CD4-positive, CD25-positive, alpha-beta regulatory T cell (primary cell): Measurements from ENCODE around the gene FCHSD2. TPM values are rescaled to one million over a fixed set of nuclear protein-coding genes. Genes with fewer than 3 reads are reported as not detected.
A peak's percentile ranks its signal among the peaks of the same experiment; 100 is the strongest.

Experiments
- ATAC-seq, 2 donors: fragments of 150-1000 bp; cut with Tn5 transposase; one replicate each; pipeline ENCODE4 v1.10.0; 2021; ENCODE audit warnings: low read depth in 2 of 2, moderate number of reproducible peaks in 2 of 2, moderate library complexity in 1 of 2
- DNase-seq, 3 donors: peaks; one replicate each; pipeline versions ENCODE4 v3.0.0 to v3.0.0-alpha.2; 2012 to 2022; ENCODE audit warnings: mixed read lengths in 1 of 3
- H3K27ac ChIP-seq: one replicate; pipeline ENCODE4 v1.7.0; 2013; ENCODE audit warnings: mild to moderate bottlenecking, low read length; ENCODE audit not compliant: insufficient read depth, poor library complexity, severe bottlenecking
- H3K27me3 ChIP-seq: one replicate; pipeline ENCODE4 v1.7.0; 2013; ENCODE audit warnings: low read length; ENCODE audit not compliant: control insufficient read depth, insufficient read depth
- H3K36me3 ChIP-seq: one replicate; pipeline ENCODE4 v1.7.0; 2013; ENCODE audit warnings: mild to moderate bottlenecking, low read length, moderate library complexity; ENCODE audit not compliant: control insufficient read depth, insufficient read depth
- H3K4me1 ChIP-seq: 2 replicates; pipeline ENCODE4 v1.7.0; 2013; ENCODE audit warnings: mild to moderate bottlenecking, low read length; ENCODE audit not compliant: insufficient read depth, control insufficient read depth, poor library complexity, severe bottlenecking
- H3K4me3 ChIP-seq: one replicate; pipeline ENCODE4 v1.7.0; 2013; ENCODE audit warnings: low read depth, mild to moderate bottlenecking, low read length, moderate library complexity
- H3K9me3 ChIP-seq, 2 experiments: 1 replicate in 1 of 2; 2 replicates in 1 of 2; pipeline ENCODE4 v1.7.0; 2013; ENCODE audit warnings: low read length in 2 of 2, mild to moderate bottlenecking in 1 of 2, moderate library complexity in 1 of 2; ENCODE audit not compliant: control insufficient read depth in 2 of 2
- H3K27ac Mint-ChIP-seq, 3 donors: one replicate each; pipeline ENCODE4 v1.8.0; 2020 to 2022; ENCODE audit warnings: mild to moderate bottlenecking in 3 of 3, mixed read lengths in 3 of 3, moderate library complexity in 2 of 3
- H3K27me3 Mint-ChIP-seq: one replicate; pipeline ENCODE4 v1.8.0; 2022; ENCODE audit warnings: mild to moderate bottlenecking, mixed read lengths
- H3K36me3 Mint-ChIP-seq: one replicate; pipeline ENCODE4 v1.8.0; 2020; ENCODE audit warnings: mixed read lengths
- H3K4me1 Mint-ChIP-seq, 4 donors: one replicate each; pipeline ENCODE4 v1.8.0; 2020 to 2022; ENCODE audit warnings: mixed read lengths in 4 of 4, mild to moderate bottlenecking in 1 of 4
- H3K4me3 Mint-ChIP-seq, 4 donors: one replicate each; pipeline ENCODE4 v1.8.0; 2020 to 2022; ENCODE audit warnings: mild to moderate bottlenecking in 4 of 4, mixed read lengths in 4 of 4, moderate library complexity in 3 of 4
- H3K9me3 Mint-ChIP-seq, 7 donors: one replicate each; pipeline ENCODE4 v1.8.0; 2020 to 2022; ENCODE audit warnings: mixed read lengths in 7 of 7, mild to moderate bottlenecking in 3 of 7, moderate library complexity in 2 of 7
- polyA plus RNA-seq, 4 donors: library from polyadenylated mRNA; unstranded; fragments of 300-500 nt; fragmentation: Illumina TruSeq; gene quantifications; one replicate each; pipeline ENCODE4 v1.2.3, GENCODE V29; 2021
- total RNA-seq: library from RNA; stranded (reverse); gene quantifications from one replicate; pipeline ENCODE4 v1.2.3, GENCODE V29; 2022

FCHSD2 gene
- total and polyA plus RNA-seq, 5 donors from 2014 or later, result 13.5 to 56.6 (median 19.6) TPM

DNA sequence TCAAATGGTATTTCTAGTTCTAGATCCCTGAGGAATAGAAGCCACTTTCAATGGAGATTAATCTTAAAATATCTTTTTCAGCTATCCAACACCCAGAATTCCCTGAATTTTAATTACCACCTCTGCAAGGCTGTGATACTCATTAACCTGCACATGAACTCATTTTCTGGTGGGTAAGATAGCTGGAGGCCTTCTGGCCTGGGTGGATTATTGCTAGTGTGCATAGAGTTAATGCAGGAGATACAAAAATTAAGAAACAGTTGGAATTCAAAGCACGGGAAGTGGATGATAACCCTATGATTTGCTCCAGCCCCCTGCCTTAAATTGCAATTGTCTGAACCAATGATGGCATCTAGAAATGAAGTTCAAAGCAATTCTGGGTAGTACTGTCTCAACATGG lies 212.9 kb downstream of the FCHSD2 start:
- Mint-ChIP-seq H3K27ac (no peak overlapping the region), H3K9me3 (no peaks in the 10 kb centered on the region), H3K36me3 (no peaks in the 10 kb centered on the region), H3K4me3 (no peak overlapping the region), H3K4me1 (peaks cover 7 to 30% (median 17%) of the 10 kb centered on the region in 4 donors), H3K27me3 (no peaks in the 10 kb centered on the region)
- Histone ChIP-seq H3K4me3 (no peak overlapping the region), H3K4me1 (no peaks in the 10 kb centered on the region), H3K27ac (no peak overlapping the region), H3K36me3 (peaks cover 5% of the 10 kb centered on the region), H3K9me3 (no peaks in the 10 kb centered on the region), H3K27me3 (no peaks in the 10 kb centered on the region)
- ATAC-seq (no peak), DNase-seq (no peak)

DNA sequence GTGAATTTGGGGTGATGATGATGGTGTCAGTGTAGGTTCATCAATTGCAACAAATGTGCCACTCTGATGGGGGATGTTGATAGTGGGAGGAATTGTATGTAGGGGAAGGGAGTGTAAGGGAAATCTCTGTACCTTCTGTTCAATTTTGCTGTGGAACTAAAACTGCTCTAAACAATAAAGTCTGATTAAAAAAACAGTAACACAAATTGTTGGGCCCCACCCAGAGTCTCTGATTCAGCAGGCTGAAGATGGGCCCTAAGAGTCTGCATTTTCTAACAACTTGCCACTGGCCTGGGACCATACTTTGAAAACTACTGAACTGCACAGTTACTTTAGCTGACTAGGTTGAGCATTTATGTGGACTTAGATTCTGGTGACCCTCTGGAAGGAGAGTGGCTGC lies 214.7 kb downstream of the FCHSD2 start:
- Mint-ChIP-seq H3K9me3 (no peaks in the 10 kb centered on the region), H3K4me1 (peaks cover 7 to 30% (median 17%) of the 10 kb centered on the region in 4 donors), H3K36me3 (no peaks in the 10 kb centered on the region), H3K27ac (peak overlapping the region; percentile 27 to 82 (median 57)), H3K4me3 (peak overlapping the region in 1 of 4 donors; percentile 1), H3K27me3 (no peaks in the 10 kb centered on the region)
- Histone ChIP-seq H3K27ac (no peak overlapping the region), H3K36me3 (peaks cover 5% of the 10 kb centered on the region), H3K9me3 (no peaks in the 10 kb centered on the region), H3K27me3 (no peaks in the 10 kb centered on the region), H3K4me3 (no peak overlapping the region), H3K4me1 (no peaks in the 10 kb centered on the region)
- ATAC-seq (no peak), DNase-seq (no peak)

DNA sequence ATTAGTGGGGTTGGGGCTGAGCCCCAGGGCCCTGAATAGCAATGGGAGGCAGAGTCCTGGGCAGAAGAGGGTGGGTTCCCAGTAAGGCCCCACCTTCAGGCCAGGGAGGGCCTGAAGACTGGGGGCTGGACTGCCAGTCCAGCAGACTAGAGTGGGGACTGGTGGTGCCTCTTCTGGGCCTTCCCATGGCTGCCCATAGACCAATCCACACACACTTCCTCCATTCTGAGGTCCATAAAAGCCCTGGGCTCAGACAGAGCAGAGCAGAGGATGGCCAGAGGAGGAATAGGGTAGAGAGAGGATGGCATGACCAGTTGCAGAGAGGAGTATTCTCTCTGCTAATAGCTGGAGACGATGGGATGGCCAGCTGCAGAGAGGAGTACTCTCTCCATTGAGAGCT lies 216.0 kb downstream of the FCHSD2 start:
- no peak overlapping the region for H3K4me3 ChIP-seq
- no peaks in the 10 kb centered on the region for H3K27me3 Mint-ChIP-seq
- no peaks in the 10 kb centered on the region for H3K9me3 ChIP-seq
- H3K9me3 Mint-ChIP-seq, result no peaks in the 10 kb centered on the region
- no peaks in the 10 kb centered on the region for H3K4me1 ChIP-seq
- no peak for DNase-seq
- peaks cover 10 to 30% (median 18%) of the 10 kb centered on the region in 4 donors for H3K4me1 Mint-ChIP-seq
- H3K27ac ChIP-seq, result no peak overlapping the region
- no peak overlapping the region for H3K4me3 Mint-ChIP-seq
- peaks cover 5% of the 10 kb centered on the region for H3K36me3 Mint-ChIP-seq
- H3K27me3 ChIP-seq, result no peaks in the 10 kb centered on the region
- peaks cover 7% of the 10 kb centered on the region for H3K36me3 ChIP-seq
- no peak for ATAC-seq
- peak overlapping the region in 2 of 3 donors; percentile 21 to 48 for H3K27ac Mint-ChIP-seq

DNA sequence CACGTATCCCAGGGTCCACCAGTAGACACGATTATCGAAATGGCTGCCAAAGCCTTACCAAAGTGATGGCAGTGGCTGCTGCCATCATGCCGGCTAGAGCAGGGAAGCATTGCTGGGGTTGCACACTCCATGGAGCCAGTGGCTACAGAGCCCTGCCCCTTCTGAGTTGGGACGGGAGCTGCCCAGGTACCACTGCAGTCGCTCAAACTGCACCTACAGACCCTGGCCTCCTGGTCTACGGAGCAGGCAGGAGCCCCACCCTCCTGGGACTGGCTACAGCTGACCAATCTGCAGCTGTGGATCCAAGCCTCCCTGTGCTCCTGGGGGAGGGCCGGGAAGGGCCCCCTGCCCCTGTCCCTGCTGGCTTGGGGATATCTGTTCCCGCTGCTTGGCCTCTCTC lies 216.5 kb downstream of the FCHSD2 start:
- DNase-seq, result no peak
- no peak overlapping the region for H3K4me3 Mint-ChIP-seq
- H3K27me3 Mint-ChIP-seq, result no peaks in the 10 kb centered on the region
- peaks cover 10 to 30% (median 18%) of the 10 kb centered on the region in 4 donors for H3K4me1 Mint-ChIP-seq
- no peaks in the 10 kb centered on the region for H3K9me3 ChIP-seq
- no peaks in the 10 kb centered on the region for H3K9me3 Mint-ChIP-seq
- no peak for ATAC-seq
- no peaks in the 10 kb centered on the region for H3K27me3 ChIP-seq
- peak overlapping the region in 1 of 3 donors; percentile 16 for H3K27ac Mint-ChIP-seq
- peaks cover 9% of the 10 kb centered on the region for H3K36me3 Mint-ChIP-seq
- no peaks in the 10 kb centered on the region for H3K4me1 ChIP-seq
- peaks cover 11% of the 10 kb centered on the region for H3K36me3 ChIP-seq
- no peak overlapping the region for H3K27ac ChIP-seq
- H3K4me3 ChIP-seq, result no peak overlapping the region

- no peak overlapping the region for H3K4me3 Mint-ChIP-seq
- no peaks in the 10 kb centered on the region for H3K27me3 Mint-ChIP-seq
- no peak overlapping the region for H3K27ac ChIP-seq
- H3K36me3 Mint-ChIP-seq, result peaks cover 15% of the 10 kb centered on the region
- peak overlapping the region in 1 of 3 donors; percentile 39 for H3K27ac Mint-ChIP-seq
- H3K9me3 Mint-ChIP-seq, result no peaks in the 10 kb centered on the region
- ATAC-seq (peak in 1 of 2 donors; percentile 71), DNase-seq (peak in 2 of 3 donors; percentile 44 to 65)
- no peaks in the 10 kb centered on the region for H3K9me3 ChIP-seq
- no peaks in the 10 kb centered on the region for H3K27me3 ChIP-seq
- no peak overlapping the region for H3K4me3 ChIP-seq
- H3K4me1 Mint-ChIP-seq, result peaks cover 10 to 26% (median 19%) of the 10 kb centered on the region in 4 donors
- peaks cover 16% of the 10 kb centered on the region for H3K36me3 ChIP-seq
- H3K4me1 ChIP-seq, result no peaks in the 10 kb centered on the region
Measured at GRCh38 chr11:72924568-72925190, 217.4 kb downstream of the FCHSD2 start.

- DNase-seq, result no peak
- Mint-ChIP-seq H3K36me3 (peaks cover 28% of the 10 kb centered on the region), H3K9me3 (no peaks in the 10 kb centered on the region), H3K4me3 (peak overlapping the region in 1 of 4 donors; percentile 38), H3K27ac (no peak overlapping the region), H3K4me1 (peaks cover 10 to 13% (median 11%) of the 10 kb centered on the region in 4 donors), H3K27me3 (no peaks in the 10 kb centered on the region)
- Histone ChIP-seq H3K36me3 (peaks cover 16% of the 10 kb centered on the region), H3K4me3 (no peak overlapping the region), H3K9me3 (no peaks in the 10 kb centered on the region), H3K27me3 (no peaks in the 10 kb centered on the region), H3K27ac (no peak overlapping the region), H3K4me1 (no peaks in the 10 kb centered on the region)
- ATAC-seq, result no peak
Measured at GRCh38 chr11:72921028-72921716, 220.9 kb downstream of the FCHSD2 start.

- H3K4me1 Mint-ChIP-seq, result peaks cover 6 to 11% (median 8%) of the 10 kb centered on the region in 4 donors
- Histone ChIP-seq H3K4me3 (no peak overlapping the region), H3K27me3 (no peaks in the 10 kb centered on the region), H3K4me1 (no peaks in the 10 kb centered on the region), H3K9me3 (no peaks in the 10 kb centered on the region), H3K27ac (no peak overlapping the region), H3K36me3 (peaks cover 16% of the 10 kb centered on the region)
- ATAC-seq (no peak), DNase-seq (no peak)
- H3K4me3 Mint-ChIP-seq, result no peak overlapping the region
- H3K9me3 Mint-ChIP-seq, result no peaks in the 10 kb centered on the region
- H3K27ac Mint-ChIP-seq, result peak overlapping the region in 1 of 3 donors; percentile 57
- H3K36me3 Mint-ChIP-seq, result peaks cover 28% of the 10 kb centered on the region
- no peaks in the 10 kb centered on the region for H3K27me3 Mint-ChIP-seq
Measured at GRCh38 chr11:72920001-72920400, 222.1 kb downstream of the FCHSD2 start.
